GM21360 (cell line): ENCODE data around the gene KLC3.

ENCODE experiments used
- ATAC-seq: cut with Tn5 transposase; IDR thresholded peaks from one replicate; pipeline ENCODE4 v1.9.1; 2021; ENCODE audit warnings: mild to moderate bottlenecking, moderate library complexity; ENCODE audit not compliant: unreplicated experiment

KLC3 gene

DNA sequence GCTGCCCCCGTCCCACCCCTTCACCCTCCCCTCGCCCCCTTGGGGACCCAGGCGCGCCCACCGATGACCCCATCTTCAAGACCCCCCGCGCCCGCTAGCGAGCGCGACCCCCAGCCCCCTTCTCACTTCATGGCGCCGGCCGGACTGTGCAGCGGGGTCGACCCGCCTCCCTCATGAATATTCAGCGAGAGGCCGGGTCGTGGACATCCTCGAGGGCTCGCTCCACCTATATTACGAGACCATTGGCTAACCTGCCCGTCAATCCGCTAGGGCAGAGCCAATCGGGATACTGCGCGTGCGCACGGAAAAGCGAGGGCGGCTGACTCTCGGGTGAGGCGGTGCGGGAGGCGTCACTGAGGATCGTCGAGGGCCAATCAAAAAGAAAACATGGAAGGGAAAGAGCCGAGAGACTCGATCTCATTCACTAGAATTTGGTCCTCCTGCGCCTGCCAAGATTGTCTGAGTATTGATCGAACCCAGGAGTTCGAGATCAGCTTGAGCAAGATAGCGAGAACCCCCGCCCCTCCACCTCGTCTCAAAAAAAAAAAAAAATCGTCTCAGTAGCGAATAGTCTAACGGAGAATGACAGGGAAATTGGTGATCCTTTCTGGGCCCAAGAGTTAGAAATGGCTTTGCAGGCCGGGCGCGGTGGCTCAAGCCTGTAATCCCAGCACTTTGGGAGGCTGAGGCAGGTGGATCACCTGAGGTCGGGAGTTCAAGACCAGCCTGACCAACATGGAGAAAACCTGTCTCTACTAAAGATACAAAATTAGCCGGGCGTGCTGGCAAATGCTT lies 30.1 kb downstream of the KLC3 start, which contains the start of gene ERCC2:
ERCC2 (minus strand) TSS at position 164 of the 795 bp plus-strand sequence; CDS start at position 131, 33 bp downstream.
- peak; percentile 88 for ATAC-seq

DNA sequence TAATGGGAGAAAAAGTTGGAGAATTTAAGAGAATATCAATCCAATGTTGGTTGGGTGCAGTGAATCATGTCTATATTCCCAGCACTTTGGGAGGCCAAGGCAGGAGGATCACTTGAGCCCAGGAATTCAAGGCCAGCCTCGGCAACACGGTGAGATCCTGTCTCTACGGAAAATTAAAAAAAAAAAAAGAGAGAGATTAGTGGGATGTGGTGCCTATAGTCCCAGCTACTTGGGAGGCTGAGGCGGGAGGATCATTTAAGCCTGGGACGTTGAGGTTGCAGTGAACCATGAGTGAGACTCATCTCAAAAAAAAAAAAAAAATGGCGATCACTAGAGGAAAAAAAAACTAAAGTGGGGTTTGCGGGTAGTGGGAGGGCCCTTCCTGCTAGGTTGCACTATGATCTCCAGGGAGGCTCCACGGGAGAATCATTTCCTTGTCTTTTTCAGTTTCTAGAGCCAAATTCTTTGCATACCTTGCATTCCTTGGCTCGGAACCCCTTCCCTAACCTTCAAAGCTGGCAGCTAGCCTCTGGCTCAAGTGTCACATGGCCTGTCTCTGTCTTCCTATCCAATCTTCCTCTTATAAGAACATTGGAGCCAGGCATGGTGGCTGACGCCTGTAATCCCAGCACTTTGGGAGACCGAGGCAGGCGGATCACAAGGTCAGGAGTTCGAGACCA lies 35.6 kb downstream of the KLC3 start:
- ATAC-seq, result no peak

DNA sequence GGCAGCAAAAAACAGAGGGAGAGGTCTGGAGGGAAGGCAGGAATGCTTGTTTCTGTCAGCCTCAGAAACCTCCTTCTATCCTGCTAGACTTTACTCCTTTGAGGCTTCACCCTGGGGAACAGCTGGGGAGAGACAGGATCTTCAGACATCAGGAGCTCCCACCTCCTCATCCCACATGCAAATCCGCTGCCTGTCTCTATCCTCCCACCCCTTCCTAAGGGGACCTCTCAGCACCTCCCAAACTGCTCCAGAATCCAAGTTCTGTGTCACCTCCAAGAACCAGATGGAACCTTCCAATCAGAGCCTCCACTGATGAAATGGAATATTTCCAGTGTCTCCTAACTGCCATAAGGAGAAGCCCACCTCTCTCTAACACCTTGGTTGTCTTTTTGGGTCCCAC lies 39.6 kb downstream of the KLC3 start:
- ATAC-seq, result no peak

DNA sequence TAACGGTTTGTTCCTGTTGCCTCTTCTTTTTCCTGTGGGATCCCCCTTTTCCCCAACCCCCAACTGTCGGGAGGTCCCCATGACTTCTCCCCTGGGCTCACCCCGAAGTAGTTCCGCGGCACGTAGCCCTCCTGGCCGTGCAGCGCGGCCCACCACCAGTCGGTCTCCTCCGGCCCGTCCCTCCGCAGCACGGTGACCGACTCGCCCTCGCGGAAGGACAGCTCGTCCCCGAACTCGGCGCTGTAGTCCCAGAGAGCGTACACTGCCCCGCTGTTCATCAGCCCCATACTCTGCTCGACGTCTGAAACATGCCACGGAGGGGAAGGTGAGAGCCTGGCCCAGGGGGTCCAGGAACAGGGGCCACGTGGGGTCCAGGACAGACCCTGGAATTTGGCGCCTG lies 41.9 kb downstream of the KLC3 start:
- ATAC-seq, result no peak

DNA sequence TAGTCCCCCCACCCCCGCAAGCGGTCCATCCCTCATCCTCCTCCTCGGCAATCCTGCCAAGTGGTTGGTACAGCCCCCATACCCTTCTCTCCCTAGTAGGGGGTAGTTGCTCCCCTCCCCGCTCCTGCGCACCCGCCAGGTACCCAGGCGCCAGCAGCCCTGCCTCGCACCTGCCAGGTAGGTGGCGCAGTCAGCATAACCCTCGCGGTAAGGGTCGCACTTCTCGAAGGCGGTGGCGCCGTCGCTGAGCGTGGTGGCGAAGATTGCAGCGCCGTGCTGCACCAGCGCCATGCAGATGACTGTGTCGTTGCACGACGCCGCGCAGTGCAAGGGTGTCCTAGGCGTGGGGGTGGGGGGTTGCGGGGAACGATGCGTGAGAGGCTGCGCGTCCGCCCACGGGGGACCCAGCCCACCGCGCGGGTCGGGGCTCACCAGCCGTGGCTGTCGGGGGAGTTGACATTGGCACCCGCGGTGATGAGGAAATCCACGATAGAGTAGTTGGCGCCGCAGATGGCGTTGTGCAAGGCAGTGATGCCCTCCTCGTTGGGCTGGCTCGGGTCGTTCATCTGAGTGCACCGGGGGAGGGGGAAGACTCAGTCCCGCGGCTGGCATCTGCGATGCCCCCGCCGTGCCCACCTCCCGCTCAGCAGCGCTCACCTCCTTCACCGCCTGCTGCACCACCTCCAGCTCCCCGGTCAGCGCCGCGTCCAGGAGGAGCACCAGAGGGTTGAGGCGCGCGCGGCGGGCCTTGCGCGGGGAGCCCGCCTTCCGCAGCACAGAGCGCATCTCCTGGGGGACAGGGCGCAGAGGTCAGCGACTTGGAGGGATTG lies 45.1 kb downstream of the KLC3 start:
- ATAC-seq, result no peak

DNA sequence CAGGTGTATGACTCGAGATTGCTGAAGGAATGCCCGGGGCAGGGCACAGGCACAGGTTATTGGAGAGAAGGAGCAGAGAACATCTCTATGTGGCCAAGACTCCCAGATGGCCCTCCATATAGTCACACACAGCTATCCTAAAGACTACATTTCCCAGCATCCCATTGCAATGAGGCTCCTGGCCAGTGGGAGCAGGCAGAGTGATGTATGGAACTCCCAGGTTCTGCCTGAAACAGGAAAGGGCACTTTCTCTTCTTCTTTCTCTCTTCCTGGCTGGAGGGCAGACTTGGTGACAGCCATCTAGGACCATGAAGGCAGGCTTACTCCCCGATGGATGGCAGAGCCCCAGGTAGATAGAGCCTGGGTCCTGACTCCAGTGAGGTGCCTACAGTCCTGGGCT lies 50.8 kb downstream of the KLC3 start:
- ATAC-seq, result no peak

DNA sequence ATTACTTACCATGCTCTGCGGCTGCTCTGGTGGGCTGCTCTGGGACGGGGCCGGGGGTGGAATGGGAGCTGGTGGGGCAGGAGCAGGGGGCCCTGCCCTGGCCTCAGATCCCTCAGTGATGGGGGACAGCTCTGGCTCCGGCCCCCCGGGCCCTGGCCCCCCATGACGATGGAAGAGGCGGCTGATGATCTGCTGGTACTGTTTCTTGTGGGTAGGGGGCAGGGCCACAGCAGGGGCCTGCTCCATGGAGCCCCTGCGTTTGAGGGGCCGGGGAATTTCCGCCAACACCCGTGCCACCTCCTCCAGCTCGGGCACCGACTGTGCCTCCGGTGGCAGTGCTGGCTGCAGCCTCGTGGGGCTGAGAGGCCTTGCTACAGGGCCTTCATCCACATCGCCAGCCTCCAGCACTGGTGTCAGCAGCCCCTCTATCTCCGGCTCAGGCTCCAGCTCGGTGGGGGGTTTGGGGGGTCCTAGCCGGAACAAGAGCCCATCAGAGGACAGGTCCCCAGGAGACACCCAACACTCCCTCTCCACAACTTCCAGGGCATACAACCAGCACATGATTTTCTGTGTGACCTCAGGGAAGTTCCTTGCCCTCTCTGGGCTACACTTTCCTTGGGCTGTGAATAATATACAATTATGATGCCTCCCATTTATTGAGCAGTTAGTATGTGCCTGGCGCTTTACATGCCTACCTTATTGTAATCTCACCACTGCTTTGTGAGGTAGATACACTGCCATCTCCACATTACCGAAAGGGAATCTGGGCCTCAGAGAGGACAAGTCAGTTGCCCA lies 51.5 kb downstream of the KLC3 start:
- ATAC-seq, result no peak

DNA sequence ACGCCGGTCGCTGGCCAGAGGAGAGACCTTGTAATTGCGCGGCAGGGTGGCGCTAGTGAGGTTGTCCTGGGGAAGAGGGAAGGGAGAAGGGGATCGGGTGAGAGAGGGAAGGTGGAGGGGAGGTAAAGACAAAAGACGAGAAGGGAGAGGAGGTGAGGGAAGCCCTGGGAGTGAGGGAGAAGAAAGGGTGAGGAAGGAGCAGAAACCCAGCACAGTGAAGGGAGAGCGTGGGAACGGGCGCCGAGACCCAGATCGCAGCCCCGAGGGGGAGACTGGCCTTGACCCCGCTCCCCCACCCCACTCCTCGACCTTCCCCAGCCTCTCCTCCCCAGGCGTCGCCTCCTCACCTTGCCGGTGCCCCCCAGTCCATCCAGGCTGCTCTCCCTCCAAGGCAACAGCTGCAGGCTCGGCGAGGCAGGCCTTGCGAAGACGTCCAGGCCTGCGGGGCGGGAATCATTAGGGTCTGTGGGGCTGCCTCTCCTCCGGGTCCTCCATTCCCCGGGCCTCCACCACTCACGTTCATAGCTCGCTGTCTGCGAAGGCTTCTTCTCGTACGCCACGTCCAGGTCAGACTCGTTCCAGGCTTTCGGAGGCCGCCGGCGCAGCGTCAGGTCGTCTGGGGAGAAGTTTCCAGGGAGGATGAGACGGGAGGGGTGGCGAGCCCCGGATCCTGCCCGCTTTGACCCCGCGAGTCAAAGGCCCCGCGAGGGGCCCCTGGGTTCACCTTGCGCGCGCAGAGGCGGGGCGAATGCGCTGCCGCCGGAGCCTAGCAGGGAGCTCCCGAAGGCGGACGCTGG lies 55.5 kb downstream of the KLC3 start:
- ATAC-seq, result no peak

DNA sequence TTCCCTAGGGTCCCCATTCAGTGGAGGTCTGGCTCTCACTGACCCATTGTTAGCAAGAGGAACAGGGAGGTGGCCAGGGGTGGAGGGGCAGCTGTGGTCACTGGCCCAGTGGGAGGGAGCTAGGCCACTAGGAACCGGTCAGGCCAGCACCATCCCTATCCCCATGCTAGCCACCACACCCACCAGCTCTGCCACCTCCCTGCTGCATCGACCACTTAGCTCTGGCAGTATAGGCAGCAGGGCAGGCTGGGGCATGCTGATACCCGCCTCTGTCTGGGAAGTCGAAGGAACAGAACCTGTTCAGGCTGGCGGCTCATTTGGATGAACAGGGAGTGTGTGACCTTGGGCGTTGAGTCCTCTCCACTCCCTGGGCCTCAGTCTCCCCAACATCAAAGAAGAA lies 59.6 kb downstream of the KLC3 start:
- ATAC-seq, result no peak
